Mesangial cell (primary cell): ENCODE data around the gene MOB2. TPM values are rescaled to one million over a fixed set of nuclear protein-coding genes. Genes with fewer than 3 reads are reported as not detected.

Source experiments
- total RNA-seq: library from RNA; depleted of rRNA; stranded (reverse); fragments of >200 nt; gene quantifications from 2 replicates; pipeline ENCODE4 v1.2.3, GENCODE V29; 2015

MOB2 gene, protein sequence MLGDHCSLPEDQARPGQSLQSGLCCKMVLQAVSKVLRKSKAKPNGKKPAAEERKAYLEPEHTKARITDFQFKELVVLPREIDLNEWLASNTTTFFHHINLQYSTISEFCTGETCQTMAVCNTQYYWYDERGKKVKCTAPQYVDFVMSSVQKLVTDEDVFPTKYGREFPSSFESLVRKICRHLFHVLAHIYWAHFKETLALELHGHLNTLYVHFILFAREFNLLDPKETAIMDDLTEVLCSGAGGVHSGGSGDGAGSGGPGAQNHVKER
- 14.8 and 25.4 TPM in 2 replicates for total RNA-seq

DNA sequence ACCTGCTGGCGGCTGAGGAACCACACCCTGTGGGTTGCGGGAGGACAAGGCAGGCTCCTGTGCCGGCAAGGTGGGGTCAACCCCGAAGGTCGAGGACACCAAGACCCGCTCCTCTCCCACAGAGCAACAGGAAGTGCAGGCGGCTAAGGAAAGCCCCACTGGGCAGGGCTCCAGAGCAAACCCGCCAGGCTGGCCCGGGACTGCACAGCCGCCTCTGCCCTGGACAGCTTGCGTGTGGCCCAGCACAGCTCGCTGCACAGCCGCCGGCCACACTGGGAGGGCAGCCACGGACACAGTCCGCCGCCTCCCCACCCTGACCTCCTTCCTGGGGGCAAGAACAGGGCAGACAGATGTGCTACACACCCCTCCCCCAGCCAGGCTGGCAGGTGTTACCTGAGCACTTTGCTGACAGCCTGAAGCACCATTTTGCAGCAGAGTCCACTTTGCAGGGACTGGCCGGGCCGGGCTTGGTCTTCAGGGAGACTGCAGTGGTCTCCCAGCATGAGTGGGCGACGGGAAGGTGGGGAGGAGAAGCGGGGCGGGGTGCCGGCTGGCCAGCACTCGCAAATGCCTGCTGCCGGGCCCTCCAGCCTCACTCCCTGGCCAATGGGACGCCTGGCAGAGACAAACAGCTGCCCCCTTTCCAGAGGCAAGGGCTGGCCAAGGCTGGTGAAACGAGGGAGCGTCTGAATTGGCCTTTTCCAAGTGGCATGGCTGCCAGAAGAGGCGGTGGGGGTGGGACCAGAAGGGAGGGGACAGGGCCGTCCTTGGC, at the start of gene MOB2:
Gene MOB2, minus strand, starts transcription at position 726 of the 772 bp plus-strand sequence. Its CDS starts 223 bp downstream, at position 503.

Other genes starting within 250 kb of the MOB2 start
- gene TOLLIP, start 177.1 kb downstream of the MOB2 start, total RNA-seq: 34.2 and 55.8 TPM in 2 replicates
- gene BRSK2, start 96.8 kb downstream of the MOB2 start, total RNA-seq: 0.25 and 0.33 TPM in 2 replicates
- 5.7 and 8.4 TPM in 2 replicates for gene DUSP8, start 85.5 kb upstream of the MOB2 start, total RNA-seq
- gene KRTAP5-1, start 98.5 kb upstream of the MOB2 start, total RNA-seq: not detected in 2 replicates
- not detected in 2 replicates for gene KRTAP5-2, start 111.5 kb upstream of the MOB2 start, total RNA-seq
- gene KRTAP5-3, start 121.7 kb upstream of the MOB2 start, total RNA-seq: not detected in 2 replicates
- gene KRTAP5-4, start 135.4 kb upstream of the MOB2 start, total RNA-seq: not detected in 2 replicates
- gene KRTAP5-5, start 143.0 kb upstream of the MOB2 start, total RNA-seq: not detected in 2 replicates
- not detected in 2 replicates for gene KRTAP5-6, start 210.4 kb upstream of the MOB2 start, total RNA-seq